Medulla oblongata (tissue), 1 donor: ENCODE measurements around the gene PRKCA.
"Not testable (repeated sequence)": the region's sequence is repeated elsewhere in the genome, so short reads cannot be mapped to it uniquely, and the experiment has no call there.

Experiments
- DNase-seq: peaks from one replicate; pipeline ENCODE4 v3.0.0-alpha.2; 2015; ENCODE audit errors: extremely low spot score

Gene PRKCA

GRCh38 chr17:66290101-66290722 is 12.2 kb upstream of the PRKCA start:
- DNase-seq: no peak

- no peak for DNase-seq
Observed at GRCh38 chr17:66292353-66292752, 10.1 kb upstream of the PRKCA start.

GRCh38 chr17:66296289-66296725 is 6.1 kb upstream of the PRKCA start:
- DNase-seq: no peak

- not testable (repeated sequence) for DNase-seq
Observed at GRCh38 chr17:66297443-66297842, 5.0 kb upstream of the PRKCA start.

DNA sequence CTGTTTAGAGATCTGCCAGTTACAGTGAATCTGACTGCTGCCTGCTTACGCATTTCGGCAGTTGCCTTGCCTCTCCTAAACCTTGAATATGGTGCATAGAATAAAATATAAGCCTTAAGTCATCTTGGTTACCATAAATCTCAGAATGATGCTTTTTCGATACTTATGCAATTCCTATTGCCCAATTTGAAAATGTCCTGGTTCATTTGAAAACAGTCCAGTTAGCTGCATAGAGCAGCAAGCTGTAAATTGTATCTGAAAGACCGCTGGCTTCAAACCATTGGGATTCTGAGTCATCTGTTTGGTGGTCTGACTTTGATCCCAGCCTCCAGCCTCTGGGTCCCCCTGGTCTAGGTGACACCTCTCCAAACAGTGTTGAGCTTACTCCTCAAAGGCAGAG is 2.7 kb upstream of the PRKCA start:
- DNase-seq: no peak

GRCh38 chr17:66300956-66301355 is 1.5 kb upstream of the PRKCA start:
- no peak for DNase-seq

GRCh38 chr17:66301367-66301863 is 998 bp upstream of the PRKCA start:
- no peak for DNase-seq

- peak; percentile 68 for DNase-seq
Observed at GRCh38 chr17:66302761-66303626, 581 bp downstream of the PRKCA start.

- DNase-seq: peak; percentile 38
Observed at GRCh38 chr17:66304304-66305174, 2.1 kb downstream of the PRKCA start.

GRCh38 chr17:66306446-66306845 is 4.0 kb downstream of the PRKCA start:
- DNase-seq: no peak

DNA sequence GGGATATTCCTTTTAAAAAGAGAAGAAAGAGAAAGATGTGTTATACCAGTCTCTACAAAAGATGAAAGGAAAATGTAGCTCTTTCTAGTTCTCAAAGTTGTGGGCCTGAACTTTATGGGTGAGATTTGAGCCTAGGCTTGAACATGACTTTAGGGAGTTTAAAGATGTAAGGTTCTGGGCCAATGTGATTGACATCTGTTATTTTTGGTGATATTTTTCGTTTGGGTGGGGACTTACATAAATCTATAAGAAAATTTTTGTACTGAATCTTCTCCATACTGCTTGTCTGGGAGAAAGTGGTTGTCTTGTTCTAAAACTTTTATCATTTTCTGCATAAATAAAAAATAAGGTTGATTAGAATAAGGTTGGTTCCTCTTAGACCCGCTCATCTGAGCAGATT is 4.8 kb downstream of the PRKCA start:
- DNase-seq: no peak

DNA sequence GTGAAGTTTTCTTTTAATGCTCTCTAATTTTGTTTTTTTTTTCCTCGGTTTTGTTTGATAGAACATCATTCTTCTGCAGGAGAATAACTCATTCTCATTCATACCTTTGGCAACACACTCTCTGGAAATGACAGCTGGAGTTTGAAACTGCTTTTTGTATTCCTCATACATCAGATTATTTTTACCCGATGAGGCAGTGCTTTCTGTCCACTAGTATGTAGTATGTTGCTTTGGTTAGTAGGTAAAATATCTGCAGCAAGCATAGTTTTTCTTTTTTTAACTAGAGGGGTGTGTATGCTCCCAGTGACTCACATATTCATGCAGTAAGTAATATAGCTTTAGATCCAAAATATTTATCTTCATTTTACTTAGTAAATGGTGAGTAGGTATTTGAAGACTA is 6.4 kb downstream of the PRKCA start:
- DNase-seq: no peak

- peak; percentile 78 for DNase-seq
Observed at GRCh38 chr17:66309793-66310192, 7.4 kb downstream of the PRKCA start.

GRCh38 chr17:66310528-66311148 is 8.2 kb downstream of the PRKCA start:
- no peak for DNase-seq

DNA sequence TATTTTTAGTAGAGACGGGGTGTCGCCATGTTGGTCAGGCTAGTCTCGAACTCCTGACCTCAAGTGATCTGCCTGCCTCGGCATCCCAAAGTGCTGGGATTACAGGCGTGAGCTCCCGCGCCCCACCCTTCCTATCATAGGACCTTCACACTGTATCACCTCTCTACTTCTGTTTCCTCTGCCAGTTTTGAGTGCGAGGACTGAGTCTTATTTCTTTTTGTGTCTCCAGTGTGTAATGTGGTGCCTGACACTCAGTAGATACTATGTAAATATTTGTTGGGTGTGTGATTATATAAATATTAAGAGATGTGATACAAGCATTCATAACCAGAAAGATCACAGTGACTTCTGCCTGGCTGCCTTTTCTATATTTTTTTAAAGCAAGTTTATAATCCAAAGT is 10.5 kb downstream of the PRKCA start:
- DNase-seq: no peak

GRCh38 chr17:66313325-66313724 is 10.9 kb downstream of the PRKCA start:
- no peak for DNase-seq

DNA sequence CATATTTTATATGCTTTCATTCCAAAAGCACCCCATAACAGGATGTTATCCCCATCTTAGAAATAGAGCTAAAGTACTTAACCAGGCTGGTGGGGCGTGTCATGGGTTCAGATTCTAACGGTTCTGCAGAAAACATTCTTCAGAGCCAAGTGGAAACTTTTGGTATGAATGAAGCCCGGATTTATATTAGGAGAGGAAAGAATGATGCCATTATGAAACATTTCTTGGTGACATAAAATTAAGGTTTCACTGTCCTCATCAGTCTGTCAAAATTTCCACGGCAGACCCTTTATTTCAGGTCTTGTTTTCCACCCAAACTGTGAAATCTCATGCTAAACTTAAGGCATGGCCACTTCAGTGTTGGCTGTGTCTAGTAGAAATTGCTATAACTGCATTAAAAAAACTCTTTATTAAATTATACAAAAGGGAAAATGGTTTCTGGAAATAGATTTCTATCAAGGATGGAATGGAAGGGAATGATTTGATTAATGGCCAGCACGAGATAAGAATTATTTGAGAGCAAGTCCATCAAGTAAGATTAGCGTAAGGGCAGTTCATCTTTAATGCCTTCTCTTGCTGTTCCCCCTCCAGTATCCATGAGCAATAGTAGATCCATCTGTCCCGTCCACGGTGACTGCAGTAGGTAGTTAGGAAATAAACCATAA is 11.7 kb downstream of the PRKCA start:
- DNase-seq: no peak

GRCh38 chr17:66317629-66318028 is 15.2 kb downstream of the PRKCA start:
- no peak for DNase-seq

DNA sequence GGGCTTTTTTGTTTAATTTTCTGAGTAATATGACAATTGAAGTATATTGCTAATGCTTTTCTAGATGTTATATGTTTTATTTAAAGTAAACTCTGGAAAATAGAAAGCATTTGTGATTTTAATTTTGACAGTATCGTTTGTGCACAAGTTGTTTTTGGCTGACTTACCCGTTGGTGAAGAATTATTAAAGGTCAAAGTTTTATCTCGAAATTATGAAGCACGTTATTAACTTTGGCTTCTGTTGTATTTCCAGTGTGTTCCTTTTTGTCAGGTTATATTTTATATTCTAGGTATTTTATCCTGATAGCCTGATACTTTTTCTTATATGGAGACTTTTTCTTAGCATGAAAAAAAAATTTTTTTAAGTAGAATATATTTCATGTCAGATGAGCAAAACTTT is 16.8 kb downstream of the PRKCA start:
- DNase-seq: no peak

DNA sequence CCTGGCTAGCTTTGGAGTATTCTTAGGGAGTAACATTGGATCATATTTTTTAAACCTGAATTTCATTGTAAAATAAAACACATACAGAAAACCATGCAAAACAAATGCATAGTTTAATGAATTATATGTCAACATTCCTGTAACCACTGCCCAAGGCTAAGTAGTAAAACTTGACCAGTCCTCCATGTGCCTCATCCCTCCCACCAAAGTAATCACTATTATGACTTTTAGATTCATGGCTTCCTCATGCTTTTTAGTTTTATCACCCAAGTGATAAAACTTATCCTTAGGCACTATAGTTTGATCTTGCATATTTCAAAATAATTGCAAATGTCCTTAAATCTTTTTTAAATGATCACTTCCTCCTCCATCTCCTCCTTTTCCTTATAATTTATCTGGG is 20.4 kb downstream of the PRKCA start:
- DNase-seq: no peak

- DNase-seq: not testable (repeated sequence)
Observed at GRCh38 chr17:66324381-66325004, 22.1 kb downstream of the PRKCA start.
